Inferior parietal cortex (tissue), 1 donor: ENCODE data around the gene R3HDM2.

ENCODE experiments used
- DNase-seq: peaks from one replicate; pipeline ENCODE4 v3.0.0-alpha.2; 2016; ENCODE audit errors: extremely low spot score

The R3HDM2 gene

DNA sequence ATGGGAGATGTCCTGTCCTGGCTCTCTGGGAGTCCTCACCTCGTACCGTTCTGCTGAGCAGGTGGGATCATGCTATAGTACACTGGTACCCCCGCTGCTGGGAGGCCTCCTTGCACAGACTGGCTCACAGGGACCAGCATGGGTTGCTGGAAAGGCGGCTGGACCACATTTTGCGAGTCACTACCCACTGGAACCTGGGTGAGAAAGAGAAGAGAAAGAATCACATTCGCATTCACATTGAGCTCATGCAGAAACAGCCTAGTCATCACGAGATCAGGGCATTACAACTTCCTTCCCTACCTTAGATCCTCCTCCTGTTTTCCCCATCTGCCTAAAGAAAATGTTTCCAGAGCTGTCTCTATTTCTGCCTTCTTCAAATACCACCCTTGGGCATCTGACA lies 162.6 kb downstream of the R3HDM2 start:
- DNase-seq, result no peak

DNA sequence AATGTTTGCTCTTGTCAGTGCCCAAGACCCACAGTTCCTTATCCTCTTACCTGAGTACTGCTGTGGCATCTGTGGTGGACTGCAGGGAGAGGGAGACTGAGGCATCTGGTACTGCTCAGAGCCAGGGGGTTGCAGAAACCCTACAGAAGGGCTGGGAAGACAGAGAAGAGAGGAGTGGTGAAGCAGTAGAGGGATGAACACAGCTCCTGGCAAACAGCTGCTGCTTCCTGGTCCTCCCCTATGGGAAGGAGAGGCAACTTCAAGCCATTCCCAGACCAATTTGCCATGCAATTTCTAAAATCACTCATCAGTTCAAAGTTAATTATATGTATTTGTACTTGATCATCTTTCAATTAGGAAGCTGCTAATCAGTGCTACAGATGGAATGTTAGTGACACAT lies 164.2 kb downstream of the R3HDM2 start:
- DNase-seq, result no peak

DNA sequence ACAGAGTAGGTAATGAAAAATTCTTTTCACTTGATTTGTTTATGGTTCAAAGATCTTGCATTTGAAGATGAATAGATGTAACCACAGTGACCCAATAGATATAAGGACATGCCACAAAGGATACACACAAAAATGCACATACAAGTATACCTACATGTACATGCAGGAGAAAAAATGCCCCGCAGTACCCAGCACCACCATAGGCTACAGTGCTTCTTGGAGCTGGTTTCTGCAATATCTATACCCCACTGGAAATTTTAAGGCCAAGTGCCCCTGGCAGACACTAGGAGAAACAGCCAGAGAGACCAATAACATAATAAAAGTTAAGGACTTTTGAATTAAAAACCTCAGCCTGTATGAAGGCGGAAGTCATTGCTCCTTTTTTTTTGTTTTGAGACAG lies 167.7 kb downstream of the R3HDM2 start:
- DNase-seq, result no peak

DNA sequence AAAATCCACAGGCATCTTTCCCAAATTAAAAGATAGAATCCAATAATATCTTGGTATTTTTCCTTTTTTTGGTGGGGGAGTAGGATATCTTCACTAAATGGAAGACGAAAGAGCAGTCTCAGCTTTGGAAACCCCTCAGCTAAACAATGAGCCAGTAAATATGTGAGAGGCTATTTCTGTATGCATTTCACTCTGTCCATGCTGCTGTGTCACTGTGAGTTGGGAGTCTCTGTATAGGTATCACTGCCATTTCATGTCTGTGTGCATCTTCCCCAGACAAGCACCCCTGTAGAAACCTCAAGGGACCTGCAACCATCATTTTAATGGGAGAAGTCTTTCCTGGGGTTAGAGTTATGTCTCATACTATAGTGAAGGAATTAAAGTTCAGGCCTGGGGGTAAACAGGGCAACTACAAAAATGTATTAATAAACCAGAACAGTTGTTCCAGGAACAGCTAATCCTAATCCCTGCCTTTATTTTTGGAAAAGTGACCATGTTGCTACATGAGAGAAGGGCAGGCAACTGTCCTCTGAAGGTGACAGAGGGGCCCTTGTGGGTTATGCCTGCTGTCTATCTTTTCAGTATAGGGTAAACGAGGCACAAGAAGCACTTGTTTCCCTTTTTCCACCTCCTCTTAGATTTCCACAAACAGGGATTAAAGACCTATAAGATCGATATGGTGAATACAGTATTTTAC lies 168.6 kb downstream of the R3HDM2 start:
- DNase-seq, result no peak

DNA sequence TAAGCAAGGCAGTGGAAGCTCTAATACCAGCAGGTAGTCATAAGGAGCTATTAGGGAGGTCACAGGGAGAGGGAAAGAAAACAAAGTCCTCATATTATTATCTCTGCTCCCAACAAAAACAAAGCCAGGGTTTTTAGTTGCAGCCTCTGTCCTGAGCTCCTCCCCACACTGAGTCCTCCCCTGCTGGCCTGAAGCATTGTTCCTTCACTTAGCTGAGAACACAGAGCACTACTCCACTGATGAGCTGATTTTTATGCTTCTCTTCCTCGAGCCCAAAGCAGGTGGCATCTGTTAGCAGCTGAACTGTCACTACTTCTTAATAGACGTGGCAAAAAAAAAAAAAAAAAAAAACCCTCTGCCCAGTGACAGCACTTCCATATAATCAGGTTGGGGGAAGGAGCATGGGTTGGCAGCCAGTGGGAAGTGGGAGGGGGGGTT lies 169.4 kb downstream of the R3HDM2 start:
- DNase-seq, result no peak

DNA sequence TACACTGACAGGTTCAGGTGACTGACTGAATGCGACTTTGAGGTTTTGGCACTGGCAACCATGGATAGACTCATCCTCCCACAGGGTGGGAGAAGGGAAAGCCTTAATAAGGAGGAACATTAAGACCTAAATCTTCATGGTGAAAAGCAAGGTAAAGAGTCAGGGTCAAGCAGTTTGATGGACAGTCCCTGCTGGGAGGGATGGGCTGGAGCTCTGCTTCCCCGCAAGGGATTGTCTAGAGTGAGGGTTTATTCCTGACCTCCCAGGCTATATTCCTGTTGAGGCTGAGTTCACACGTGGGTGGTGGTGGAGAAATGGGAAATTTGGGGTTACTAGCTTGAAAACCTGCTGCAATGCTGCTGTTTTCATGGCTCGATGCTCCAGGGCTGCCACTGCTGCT lies 170.5 kb downstream of the R3HDM2 start:
- DNase-seq, result no peak

DNA sequence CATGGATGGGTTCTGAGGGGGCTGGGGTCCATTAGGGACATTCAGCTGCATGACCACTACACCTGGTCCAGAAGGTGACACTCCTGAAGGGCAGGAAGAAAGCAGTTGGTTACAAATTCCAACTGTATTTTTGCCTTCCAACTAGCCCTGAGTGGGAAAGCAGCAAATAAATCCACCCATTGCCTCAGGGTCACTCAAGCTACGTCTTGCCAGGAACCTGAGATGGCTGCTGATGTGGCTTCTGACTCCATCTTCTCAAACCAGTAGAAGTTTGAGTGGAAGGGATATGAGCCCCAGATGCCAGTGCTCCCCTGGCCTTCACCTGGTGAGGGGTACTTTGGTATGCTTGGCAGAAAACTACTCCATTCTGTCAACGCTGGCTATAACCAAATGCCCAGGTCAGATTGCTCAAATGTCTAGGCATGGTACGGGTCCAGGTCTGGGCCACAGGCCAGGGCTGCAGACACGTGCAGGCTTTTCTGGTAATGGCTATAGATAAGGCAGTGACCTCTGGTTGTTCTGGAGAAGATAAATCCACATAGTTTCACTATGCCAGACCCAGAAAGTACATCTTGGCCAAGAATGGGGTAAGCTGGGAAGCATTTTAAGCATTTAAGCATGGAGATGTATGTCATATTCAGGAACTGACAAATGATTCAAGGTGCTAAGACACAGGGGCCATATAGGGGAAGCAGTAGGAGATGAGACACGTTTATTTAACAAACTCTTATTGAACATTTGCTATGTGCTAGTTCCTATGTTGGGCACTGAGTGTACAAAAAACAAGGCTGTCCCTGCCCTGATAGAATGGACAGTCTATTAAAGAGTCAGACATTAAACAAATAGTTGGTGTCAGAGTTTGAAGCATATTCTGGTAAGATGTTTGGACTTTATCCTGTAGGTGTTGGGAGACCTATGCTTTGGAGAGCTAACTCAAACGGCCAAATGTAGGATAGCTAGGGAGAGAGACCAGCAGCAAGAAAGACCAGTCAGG lies 171.6 kb downstream of the R3HDM2 start:
- DNase-seq, result no peak

DNA sequence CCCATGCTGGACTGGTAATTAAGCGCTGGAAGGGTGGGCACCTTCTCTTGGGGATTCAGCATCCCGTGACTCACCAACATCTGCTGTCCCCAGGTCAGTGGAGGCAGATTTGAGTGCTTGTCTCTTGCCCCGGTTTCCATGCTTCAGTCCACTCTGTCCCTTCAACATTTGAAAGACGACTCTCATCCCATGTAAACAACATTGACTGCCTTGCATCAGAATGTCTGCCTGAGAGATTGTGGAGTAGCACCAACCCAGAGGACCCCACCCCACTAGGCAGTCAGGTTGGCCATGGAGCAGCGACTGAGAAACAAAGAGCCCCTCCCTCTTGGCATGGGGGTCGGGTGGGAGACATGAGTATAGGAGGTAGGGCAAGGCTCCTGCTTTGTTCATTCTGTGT lies 174.9 kb downstream of the R3HDM2 start:
- no peak for DNase-seq

DNA sequence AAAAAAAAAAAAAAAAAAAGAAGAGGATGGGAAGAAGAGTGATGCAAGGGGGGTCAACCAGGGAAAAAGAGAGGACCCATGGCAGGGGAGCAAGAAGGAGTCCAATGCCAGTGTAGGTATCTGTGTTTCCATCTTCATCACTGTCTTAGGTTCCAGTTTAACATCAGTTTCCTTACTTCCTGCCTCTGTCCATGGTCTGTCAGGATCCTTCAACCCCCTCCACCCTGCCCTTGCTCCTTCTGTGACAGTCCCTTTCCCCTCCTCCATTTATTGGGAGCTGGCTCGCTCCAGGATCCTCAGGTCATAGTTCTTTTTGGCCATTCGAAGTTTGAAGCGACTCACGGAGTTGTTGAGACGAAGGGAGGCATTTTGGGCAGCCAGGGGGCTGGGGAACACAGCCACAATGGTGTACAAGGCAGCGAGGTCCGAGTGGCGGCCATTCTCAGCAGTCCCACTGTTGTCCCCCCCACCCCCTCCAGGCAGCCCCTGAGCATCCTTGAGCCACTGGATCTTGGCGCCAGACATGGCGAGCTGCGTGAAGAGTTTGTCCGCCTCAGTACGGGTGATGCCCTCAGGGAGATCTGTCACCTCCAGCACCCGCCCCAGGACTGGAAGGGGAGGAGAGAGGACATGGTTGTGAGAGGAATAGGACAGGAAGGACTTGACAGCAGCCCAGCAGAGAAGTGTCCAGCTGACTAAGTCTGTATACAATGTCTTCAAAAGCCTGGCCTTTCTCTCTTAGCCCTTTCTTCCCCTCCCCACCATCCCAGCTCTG lies 176.2 kb downstream of the R3HDM2 start:
- DNase-seq, result no peak

DNA sequence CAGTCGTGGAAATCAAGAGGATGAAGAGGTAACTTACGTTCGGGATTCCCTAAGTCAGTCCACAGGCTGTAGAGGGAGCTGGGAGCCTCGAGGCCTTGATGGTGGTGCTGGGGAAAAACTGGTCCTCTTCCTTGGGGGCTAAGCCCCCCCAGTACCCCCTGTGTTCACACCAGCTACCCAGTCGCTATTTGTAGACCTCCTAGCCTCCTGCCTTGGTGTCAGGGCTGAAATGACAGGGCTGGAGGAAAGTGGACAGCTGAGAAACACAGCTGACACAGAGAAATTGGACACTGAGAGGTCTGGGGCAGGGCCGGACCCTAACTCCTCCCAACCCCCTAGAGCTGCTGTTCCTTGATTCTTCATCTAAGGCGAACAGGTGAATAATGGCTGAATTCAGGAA lies 179.9 kb downstream of the R3HDM2 start, which contains the start of gene STAC3:
TSS of gene STAC3 (minus strand) at position 232 of the 400 bp plus-strand sequence. CDS start 1,551 bp downstream, outside the sequence.
- no peak for DNase-seq

DNA sequence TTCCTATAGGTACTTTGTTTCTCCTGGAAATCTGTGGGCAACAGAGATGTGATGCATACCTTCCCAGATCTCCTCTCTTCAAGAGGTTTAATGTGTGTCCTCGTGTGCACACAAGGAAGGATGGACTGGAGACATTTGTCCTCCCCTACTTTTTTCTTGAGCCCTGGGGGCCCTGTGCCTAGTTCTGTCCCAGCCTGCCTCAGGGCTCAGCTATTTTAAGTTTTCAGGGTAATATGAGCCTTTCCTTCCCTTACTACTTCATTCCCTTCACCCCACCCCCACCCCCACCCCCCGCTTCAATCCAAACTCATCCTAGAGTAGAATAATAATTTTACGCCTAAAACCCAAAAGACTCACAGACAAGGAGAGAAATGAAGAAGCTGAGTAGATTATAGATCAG lies 180.3 kb downstream of the R3HDM2 start:
- DNase-seq, result no peak

DNA sequence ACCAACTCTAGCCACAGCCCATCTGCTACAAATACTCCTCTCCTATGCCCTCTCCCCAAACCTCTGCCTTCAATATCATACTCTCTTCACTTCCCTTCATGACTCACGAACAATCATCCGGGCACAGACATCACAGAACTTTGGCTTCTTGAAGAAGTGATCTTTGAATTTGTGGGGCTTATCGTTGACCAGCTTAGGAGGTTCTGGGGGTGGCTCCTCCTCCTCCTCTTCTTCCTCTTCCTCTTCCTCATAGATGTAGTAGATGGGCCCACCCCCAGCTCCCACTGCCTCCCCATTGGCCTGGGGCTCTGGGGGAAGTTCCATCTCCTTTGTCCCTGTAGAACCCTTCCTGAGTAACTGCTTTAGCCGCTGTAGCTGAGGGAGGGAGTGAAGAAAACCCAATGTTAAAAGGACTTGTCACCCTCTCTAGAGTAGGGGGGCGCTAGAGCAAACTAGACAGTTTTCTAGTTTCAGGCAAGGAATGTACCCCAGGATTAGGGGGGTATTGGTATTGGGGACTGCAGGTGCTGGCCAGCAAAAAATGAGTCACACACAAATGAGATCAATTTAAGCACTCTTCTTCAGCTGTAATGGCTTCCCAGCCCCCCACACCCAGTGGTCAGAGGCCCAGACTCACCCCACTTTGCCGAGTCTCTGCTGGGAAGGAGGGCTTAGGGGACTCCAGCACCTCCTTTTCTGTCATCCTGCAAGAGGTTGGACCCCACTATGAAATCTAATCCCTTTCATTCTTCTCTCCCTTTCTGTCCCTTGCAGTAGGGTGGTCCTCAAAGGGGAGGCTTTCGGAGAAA lies 181.7 kb downstream of the R3HDM2 start:
- DNase-seq, result no peak

DNA sequence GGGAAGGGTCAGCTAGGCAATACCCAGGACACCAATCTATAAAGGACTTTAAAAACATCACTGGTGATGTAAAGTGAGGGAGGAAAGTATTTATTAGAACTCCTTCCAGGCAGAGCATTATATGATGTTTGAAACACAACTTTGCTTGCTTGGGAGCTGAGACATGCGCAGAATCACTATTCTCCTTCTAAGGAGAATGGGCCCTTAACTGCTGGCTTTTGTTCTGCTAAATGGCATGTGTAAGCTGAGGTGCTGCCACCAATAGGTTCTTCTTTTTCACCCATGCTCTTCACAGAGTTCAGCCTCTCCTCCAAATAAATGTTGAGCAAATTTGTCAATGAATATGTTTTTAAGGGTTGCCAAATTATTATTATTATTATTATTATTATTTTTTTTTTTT lies 183.8 kb downstream of the R3HDM2 start:
- DNase-seq, result no peak

DNA sequence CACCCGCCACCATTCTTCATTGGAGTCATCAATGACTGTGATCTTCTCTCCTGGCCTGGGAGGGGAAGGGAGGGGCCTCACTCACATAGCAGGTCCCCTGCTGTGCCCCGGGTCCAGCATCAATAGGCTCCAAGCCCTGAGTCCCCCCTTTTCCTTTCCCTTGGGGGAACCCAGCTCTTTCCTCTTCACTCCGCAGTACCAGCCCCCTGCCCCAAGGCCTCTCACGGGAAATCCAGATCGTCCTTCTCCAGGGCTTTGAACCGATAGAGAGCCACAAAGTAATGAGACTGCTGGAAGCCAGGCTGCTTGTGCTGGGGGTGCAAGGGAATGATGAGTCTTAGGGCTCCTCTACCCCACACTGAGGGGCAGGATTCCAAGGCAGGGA lies 186.5 kb downstream of the R3HDM2 start:
- DNase-seq, result no peak

DNA sequence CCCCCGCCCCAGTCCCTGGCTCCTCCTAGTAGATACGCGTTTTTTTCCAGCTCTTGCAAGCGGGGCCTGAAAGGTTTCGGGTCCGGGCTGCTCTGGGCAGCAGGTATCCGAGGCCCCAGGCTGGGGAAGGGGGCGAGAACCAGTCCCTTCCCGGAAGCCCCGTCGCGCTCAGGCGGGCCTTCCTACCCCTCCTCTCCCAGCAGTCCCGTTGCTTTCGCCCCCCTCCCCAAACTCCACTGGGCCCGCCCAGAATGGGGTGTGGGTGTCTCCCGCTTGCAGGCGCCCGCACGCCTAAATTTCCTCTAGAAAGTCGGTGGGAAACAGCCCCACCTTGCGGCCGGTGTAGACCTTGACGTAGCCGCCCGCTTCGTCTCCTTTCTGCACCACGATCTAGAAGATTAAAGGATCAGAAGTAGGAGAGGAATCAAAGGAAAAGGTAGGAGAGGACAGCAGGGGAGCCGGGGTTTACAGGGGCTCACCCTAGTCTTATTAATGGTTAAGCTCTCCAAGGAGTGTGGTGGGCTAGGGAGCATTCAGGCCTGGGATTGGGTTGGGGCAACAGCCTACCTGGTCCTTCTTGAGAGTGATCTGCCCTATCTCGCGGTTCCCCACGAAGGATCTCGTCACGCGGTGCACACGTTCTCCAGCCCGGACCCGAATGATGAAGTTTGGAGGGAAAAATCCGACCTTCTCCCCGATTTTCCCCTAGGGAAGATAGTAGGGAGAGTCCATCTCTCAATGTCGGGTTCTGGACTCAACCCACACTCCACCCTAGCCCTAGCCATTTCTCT lies 187.1 kb downstream of the R3HDM2 start:
- DNase-seq, result peak; percentile 71

DNA sequence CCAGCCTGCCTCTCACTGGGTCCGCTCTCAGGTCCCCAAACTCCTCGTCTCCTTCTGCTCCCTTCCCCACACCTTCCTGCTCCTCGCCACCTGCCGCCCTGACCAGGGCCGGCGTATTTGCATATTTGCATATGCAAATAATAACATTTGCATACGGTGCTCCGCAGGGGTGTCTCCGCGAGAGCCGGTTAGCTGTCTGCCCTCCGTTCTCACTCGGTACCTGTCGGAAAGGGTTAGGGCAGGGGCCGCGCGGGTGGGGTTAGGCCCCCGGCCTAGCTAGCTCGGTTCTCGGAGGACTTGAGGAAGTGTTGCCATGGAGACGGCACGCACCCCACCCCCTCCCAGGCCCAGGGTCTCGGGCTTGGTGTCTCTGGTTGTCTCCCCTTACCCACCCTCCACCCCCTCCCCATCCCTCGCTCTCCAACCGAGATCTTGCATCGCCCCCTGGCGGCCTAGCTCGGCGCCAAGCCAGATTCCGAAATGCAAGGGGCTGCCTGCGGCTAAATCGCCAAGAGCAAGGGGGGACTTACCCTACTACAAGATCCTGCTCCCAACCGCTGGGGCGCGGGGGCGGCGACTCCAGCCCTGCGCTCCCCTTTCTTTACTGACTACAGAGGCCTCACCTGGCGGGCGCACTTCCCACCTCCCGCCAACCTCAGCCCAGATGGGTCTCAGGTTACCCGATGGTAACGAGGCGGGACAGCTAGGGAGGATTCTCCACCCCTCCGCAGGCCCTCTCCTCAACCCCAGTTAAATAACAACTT lies 188.0 kb downstream of the R3HDM2 start:
- no peak for DNase-seq

DNA sequence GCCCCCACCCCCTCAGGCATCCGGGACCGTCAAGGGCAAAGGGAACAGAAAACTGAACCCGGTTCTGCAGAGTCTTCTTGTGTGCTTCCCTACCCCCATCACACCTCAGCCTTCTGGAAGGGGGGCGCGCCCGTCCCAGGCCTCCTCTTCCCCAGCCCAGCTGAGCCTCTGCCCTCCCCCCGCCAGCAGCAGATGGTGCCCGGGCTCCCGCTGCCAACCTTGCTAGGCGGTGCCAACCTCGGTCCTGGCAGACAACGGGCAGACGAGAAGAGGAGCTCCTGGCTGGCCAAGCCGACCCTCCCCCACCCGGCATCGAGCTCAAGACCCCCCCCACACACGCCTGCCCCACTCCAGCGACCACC lies 188.5 kb downstream of the R3HDM2 start:
- DNase-seq, result no peak

DNA sequence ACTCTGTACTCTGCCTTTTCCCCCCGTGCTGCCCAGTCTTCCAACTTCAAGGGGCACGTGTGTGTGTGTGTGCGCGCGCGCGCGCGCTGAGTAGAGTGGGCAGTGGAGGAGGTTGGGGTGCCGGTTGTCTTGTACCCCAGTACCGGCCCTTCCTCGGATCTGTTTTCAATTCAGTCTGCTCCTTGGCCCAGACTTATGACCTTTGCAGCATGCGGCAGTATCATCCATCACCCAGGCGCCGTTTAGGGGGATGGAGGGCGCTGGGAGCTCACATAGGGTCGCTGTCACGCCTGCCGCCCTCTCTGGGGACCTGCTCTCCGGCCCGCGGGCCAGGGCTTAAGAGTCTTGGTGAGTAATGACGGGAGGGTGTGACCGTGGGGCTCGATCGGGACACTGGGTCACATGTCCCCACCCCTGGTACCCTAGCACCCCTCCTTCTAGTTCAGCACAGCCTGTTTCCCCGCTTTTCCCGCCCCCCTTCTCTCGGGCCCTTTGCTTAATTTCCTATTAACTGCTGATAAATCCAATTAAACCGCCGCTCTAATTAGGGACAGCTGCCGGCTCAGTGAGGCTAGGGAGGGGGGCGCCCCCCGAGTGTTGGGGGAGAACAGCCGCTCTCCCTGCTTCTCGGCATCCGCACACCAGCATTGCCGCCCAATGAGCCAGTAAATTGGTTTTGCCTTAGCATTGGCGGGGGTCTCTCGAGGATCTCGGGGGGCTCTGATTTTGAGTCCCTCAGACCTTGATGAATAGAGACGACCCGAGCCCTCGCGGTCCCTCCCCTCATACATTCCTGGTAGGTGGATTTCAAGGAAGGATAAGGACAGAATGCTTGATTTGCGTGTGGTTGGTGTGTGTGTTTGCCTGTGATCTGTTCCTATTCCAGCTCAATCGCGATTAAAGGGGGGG lies 189.2 kb downstream of the R3HDM2 start:
- no peak for DNase-seq

DNA sequence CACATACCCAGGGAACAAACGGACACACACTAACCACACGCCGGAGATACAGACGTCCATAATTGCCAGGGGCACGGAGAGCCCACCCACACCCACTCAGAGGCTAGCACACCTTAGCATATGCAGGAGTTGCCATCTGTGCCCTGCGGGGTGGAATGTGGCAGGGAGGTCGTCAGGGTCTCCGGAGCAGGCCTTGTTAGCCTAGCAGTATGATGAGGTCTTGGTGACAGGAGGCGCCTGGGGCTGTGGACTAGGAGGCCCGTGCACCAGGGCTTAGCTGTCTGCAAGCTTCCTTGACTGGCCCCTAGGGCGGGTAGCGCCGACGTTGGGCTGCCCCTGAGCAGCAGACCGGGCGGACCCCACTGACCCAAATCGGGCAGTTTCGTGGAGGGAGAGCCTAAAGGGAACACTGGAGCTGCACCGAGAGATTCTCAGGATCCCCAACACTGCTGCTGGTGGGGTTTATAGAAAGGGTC lies 189.9 kb downstream of the R3HDM2 start:
- DNase-seq, result no peak
